GM21360 (cell line): ENCODE data around the gene CABP7.

Source experiments
- ATAC-seq: cut with Tn5 transposase; IDR thresholded peaks from one replicate; pipeline ENCODE4 v1.9.1; 2021; ENCODE audit warnings: mild to moderate bottlenecking, moderate library complexity; ENCODE audit not compliant: unreplicated experiment

CABP7 gene

DNA sequence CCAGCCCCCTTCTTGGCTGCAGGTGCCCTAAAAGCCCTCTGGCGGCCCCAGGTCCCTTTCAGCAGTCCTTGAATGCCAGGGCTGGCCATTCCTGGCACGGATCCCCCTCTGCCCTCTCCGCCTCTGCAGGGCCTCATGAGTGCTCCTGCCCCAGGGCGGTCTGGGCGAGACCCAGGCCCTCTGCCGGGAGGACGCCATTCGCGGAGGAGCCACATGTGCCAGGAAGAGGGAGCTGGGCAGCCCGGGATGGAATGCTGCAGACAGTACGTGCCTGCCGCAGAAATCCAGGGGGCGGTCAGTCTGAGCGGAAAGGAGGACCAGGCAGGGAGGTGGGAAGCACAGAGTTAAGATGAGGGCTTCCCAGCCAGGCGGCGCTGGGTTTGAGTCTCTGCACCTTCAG, 2.8 kb downstream of the CABP7 start:
- ATAC-seq: no peak

DNA sequence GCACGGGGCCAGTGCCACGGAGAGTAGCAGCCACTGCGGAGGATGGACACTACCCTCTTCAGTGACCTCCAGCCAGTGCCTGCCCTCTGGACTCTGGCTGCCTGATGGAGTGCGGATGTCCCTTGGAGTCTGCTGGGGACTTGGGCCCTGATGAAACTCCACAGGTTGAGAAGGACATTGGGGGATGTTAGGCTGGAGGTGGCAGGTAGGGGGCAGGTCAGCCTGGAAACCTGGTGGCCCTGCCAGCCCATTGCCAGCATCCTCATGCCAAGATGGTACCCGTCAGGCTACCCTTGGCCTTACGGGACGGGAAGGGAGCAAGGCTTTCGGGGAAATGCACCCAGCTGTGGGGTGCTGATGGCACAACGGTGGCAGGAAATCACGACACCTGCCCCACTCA, 4.0 kb downstream of the CABP7 start:
- no peak for ATAC-seq

DNA sequence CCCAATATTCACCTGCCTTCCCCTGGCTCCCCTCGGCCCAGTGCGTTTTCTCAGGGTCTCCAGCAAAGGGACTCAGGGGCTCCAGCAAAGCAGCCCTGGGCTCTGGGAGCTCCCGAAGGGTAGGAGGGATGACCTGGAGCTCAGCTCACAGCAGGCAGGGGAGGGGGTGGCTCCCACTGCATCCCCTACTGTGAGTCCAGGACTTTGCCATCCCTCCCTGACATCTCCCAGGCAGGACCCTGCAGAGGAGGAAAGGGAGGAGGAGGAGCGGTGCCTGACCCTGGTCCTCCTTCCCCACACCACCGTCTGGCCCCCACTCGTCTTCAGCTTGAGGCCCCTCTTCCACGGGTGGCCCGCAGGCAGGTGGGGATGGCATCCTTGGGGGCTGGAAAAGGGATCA, 5.0 kb downstream of the CABP7 start:
- no peak for ATAC-seq

DNA sequence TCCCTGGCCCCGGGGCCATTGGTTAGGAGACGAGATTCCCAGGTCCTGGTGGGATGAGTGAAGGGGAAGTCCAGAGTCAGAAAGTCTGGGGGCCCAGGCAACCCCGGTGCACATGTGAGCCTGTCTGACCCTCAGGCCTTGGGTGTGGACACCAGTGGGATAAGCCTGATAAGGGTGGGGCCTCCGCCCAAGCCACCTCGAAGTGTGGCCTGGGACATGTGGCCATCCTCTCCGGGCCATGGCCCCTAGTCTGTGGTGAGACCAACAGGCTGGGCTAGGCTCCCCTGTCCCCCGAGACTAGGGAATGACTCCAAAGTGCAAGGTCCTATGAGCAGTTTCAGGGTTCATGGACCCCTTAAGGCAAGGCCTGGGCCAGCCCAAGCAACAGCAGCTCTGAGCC, 6.3 kb downstream of the CABP7 start:
- no peak for ATAC-seq

DNA sequence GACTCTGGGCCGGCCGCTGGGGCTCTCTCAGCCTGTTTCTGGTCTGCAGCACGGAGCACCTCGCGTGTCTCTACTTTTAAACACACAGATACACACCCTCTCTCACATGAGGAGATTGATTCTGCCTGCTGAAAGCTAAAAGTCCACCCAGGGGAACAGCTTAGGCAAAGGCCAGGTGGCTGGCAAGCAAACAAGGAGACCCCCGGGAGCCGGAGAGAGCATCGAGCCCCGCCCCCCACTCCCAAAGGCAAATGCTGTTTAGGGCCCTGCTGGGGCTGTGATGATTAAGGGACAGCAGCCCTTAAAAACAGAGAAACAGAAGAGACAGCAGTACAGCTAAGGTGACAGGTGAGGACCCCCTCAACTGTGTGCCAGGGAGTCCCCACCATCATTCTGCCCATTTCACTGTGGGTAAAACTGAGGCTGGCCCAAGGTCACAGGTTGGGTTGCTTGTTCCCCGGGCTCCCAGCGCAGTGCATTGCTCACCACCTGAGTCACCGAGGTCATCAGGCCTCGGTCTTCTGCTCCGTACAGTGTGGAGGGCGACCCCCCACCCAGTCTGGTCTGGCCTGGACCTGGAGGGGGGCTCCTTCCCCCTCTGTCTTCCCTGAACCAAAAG, 6.8 kb downstream of the CABP7 start:
- ATAC-seq: no peak

DNA sequence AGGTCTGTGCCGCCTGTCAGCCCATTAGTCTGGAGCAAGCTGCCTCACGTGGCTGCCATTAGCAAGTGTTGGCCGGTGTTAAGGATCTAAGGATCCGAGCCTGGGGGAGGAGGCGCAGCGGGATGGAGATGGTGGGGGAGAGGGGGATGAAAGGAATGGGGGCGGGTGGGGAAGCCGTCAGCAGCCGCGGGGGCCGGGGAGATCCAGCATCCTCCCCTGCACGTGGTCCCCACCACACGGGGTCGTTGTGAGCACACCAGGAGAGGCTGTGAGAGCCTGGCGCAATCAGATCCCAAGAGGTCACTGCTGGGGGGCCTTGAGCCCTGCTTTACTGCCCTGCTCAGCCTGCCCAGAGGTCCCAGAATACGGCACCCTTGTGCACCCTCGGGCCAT, 7.3 kb downstream of the CABP7 start:
- ATAC-seq: no peak

DNA sequence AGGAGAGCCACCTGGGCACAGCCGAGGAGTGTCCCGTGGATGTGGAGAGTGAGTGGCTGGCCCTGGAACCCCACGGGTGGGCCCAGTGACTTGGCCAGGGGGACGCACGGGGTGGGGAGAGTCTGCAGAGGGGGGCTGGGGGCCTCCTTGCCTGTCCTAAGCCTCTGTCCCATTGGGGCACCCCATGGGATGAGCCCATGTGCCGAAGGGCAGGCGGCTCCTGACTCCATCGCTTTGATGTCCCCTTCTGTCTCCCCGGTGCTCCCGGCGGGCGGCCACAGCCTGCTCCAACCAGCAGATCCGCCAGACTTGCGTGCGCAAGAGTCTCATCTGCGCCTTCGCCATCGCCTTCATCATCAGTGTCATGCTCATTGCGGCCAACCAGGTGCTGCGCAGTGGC, 9.4 kb downstream of the CABP7 start:
- ATAC-seq: no peak

DNA sequence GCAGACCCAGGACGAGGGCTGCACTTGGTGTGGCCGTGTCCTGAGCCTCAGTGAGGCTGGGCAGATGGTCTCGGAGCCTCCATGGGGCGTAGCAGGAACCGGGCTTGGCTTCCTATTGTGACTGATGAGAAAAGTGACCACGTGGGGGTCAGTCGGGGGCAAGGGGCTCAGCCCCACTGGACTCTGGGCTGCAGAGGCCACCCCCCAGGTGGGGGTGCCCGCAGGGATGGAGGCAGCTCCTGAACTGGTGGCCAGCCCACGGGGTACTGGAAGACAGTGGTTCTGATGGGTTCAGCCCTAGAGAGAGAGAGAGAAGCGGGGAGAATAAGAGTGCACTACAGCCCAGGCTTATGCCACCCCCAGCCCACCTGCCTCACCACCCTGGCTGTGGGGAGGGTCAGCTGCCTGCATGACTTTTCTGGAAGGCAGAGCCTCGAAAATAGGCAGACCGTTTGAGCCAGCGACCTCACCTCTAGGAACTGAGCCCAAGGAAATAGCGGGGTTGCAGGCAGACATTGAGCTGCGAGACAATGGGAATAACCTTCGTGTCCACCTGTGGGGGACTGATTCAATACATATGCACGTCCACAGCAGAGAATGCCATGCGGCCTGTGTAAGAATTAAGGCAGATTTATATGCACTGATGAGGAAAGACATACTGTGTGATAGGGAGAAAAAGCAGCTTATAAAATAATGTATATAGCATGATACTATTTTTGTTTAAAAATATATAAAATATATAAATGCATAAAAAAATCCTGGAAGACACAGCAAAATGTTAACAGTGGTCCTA, 11.5 kb downstream of the CABP7 start:
- no peak for ATAC-seq

DNA sequence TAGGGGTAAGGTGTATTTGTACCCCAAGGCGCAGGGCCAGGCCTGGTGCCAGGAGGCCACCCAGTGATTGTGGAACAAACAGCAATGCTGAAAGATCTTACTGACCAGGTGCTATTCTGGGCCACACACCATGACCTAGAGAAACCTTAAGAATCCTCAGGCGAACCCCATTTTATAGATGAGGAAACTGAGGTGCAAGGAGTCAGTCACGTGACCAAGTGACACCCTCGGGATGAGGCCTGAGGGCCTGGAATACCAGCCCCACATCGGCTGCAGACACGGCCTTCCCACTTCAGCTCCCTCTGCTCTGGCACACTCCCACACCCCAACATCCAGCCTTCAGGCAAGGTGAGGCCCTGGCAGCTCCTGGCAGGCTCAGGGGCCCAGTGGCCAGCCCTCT, 13.1 kb downstream of the CABP7 start:
- ATAC-seq: no peak

DNA sequence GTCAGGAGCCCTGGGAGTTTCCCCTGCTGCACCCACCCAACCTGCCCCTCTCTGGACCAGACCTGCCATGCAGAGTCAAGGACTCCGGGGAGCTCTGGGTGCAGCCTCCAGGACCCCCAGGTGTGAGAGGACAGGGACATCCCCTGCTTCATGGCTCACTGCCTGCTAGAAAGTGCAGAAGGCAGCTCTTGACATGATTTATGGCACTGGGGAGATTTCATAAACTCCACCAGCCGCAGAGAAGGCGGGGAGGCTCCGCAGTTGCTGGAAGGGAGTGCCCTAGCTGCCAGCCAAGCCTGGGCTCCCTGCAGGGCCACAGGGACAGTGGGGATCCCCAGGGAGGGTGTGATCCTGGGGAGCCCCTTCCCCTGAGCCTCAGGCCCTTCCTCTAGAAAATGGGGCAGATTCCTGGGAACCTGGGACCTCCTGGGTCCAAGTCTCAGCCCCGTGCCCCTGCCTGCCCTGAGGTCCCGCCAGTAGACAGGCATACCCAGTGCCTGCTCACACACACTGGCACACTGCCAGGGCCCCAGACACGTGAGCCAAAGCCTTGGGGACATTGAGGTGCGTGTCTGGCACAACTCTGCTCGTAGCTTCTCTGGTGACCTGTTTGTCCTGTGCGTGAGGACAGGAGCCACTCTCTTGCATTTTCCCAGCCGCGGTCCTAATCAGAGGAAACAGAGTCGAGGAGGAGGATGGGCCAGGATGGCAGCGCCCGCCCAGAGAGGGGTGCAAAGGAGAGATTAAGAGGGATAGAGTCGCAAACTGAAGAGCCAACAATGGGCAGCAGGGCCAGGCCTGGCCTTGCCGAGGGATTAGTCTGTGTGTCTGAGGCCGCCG, 13.8 kb downstream of the CABP7 start:
- no peak for ATAC-seq

DNA sequence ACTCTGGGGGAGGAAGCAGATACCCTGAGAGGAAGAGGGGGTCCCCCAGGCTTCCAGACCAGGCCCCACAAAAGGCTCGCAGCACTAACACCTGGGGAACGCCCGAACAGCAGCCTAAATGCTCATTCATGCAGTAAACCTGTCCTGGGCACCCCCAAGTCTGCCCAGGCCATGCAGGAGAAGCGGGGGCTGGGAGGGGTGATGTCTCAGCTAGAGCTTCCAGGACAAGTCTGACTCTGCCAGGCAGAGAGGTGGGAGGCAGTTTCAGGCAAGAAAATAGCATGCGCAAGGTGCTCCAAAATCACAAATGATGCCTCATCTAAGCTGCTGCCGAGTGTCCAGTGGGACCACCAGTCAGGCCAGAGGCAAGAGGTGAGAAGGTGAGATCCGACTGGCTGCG, 14.6 kb downstream of the CABP7 start:
- ATAC-seq: no peak

DNA sequence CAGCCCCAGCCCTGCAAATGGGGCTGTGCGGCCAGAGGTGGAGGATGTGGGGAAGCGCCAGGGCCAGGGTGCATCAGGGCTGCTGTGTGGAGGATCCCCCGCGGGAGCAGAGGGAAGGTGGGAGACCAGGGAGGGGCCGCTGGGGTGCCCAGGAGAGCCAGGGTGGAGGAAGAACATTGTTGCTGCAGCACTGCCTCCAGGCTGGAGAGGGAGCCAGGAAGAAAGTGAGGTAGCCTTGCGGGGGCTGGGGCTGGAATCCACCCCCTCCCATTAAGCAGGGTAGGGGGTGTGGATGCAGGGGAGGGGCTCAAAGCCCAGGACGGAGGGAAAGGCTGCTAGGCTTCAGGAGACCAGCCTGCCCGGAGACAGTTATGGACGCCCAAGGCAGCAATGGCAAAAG, 15.0 kb downstream of the CABP7 start:
- no peak for ATAC-seq

DNA sequence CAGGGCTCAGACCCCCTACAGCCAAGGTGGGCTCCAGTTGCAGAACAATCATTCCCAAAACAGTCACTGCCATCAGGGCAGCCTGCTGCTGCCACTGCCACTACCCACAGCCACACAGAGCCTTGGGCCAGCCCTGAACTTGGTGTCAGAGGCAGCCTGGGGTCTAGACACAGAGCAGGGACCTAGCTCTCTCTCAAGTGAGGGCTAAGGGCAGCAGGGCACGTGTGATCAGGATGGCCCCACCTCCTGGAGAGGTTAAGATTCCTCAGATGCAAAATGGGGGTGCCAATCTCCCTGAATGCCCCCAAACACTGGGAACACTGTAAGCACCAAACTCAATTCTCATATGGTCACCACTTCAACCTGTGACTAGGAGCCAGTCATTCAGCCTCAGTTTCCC, 15.6 kb downstream of the CABP7 start:
- ATAC-seq: no peak

DNA sequence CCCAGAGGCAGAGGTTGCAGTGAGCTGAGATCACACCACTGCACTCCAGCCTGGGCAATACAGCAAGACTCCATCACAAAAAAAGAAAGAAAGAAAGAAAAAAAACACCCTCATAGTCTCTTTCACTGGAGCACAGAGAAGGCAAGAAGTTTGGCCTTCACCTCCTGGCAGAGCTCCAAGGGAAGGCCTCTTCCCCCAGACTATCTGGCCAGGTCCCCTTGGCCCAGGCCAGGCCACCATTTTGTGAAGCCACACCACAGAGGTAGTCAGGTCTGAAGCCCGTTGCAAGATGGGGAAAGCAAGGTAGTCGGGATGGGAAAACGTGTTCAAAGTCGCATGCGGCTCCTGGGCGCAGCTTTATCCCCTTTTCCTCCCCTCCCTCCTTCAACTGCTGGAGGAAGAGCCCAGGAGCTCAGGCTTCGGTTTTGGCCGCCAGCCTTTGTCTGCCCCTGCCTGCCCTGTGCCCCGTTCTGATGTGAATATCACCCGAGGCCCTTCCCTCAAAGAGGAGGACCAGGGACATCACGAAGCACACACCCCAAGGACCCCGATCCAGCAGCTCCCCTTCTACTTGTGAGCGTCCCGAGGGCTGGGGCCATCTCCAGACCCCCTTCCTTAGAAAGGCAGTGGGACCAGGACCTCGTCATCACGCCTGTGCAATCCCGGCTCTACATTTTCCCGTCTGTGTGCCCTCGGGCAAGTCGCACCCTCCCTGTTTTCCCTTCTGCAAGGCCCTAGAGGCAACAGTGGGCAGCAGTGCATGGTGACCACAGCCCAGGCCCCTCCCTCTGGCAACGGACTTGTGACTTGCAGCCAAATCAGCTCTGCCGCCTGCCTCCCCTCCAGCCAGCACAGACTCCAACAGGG, 17.7 kb downstream of the CABP7 start:
- no peak for ATAC-seq

DNA sequence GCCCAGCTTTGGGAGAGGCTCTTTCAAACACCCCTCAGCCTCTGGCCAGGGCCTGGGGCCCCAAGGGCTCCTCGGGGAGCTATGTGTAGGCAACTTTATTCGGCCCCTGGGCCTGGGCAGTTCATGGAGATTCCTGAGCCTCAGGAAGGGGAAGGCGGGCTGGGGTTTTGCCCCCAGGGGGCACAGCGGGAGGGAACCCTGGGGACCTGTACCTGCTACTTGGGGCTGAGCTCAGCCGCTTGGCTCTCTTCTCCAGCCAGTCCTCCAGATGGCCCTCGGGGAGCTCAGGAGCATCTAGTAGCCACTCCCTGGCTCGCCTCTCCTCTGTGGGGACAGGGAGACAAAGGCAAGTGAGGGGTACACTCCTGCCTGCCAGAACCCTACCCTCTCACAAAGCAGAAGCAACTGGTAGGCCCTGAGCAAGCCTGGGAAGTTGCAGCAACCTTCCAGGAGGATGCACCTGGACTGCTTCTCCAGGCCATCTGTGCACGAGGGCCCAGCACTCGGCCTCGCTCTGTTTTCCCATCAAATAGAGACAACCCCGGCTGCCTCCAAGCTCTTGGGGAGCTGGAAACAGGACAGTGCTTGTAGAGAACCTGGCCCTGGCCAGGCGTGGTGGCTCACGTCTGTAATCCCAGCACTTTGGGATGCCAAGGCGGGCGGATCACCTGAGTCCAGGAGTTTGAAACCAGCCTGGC, 18.5 kb downstream of the CABP7 start:
- ATAC-seq: no peak

DNA sequence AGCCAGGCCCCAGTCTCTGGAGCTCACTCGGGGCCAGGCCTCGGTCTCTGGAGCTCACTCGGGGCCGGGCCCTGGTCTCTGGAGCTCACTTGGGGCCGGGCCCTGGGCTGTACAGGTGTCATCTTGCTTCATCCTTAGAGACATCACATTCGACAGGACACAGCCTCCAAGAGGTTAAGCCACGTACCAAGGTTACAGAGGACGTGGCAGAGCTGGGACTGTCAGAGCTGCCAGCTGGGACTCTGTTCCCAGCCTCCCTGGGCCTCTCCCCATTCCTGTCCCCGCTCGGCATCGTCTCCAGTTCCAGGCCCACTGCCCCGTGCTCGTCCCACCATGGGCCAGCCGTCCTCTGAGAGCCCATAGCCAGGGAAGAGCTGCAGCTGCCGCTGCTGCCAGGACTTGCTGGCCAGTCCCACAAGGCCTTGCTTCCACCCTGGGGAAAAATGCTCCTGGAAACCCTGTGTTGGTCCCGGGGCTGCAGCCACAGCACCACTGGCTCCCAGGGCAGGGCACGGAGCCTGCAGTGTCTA, 19.6 kb downstream of the CABP7 start:
- no peak for ATAC-seq

DNA sequence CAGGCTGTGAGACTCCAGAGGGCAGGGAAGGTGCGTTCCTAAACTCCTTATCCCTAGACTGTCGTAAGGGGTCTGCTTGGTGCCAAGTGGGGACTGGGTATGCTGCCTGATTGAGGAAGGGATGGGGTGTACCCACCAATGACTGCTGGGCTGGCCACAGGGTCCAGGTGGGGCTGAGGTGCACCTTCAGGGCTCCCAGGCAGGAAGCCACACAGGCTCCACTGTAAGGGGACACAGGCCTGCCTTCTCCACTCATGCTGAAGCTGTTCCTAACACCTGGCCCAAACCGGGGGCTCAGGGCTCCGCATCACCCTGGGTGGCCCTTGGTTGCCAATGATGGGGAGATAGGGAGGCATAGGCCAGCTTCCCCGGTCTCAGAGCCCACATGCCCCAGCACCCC, 20.4 kb downstream of the CABP7 start:
- no peak for ATAC-seq

DNA sequence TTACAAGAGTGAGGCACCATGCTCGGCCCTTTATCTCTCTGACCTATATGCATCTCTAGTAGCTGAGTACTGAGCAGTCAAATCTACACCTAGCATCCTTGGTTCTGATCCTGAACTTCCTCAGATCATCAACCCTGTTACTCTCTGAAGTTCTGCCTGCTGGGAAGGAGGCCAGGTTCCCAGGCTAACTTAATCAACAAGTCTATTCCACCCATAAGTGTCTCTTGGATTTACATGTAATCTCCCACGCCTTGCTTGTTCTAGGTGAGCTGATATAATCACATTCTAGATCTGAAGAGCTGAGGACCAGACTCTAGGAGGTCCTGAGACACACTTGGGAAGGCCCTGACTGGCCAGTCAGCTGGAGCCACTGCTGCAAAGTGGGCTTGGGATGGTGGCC, 22.1 kb downstream of the CABP7 start:
- ATAC-seq: no peak

DNA sequence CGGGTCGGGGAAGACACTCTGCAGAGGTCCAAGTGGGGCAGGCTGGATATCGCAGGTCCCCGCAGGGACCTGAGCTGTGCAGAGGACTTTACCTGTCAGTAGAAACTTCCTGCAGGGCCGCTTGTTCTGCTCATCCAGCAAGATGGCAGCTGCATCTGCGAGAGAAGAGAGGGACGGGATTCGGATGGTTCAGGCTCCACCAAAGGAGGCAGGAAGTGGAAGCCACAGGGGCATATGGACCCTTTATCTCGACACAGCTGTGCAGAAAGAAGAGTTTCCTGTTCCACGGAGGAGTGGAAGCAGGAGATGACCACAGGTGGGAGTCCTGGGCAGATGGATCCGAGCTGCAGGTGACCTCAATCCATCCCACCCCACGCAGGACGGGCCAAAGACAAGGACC, 22.5 kb downstream of the CABP7 start:
- no peak for ATAC-seq

DNA sequence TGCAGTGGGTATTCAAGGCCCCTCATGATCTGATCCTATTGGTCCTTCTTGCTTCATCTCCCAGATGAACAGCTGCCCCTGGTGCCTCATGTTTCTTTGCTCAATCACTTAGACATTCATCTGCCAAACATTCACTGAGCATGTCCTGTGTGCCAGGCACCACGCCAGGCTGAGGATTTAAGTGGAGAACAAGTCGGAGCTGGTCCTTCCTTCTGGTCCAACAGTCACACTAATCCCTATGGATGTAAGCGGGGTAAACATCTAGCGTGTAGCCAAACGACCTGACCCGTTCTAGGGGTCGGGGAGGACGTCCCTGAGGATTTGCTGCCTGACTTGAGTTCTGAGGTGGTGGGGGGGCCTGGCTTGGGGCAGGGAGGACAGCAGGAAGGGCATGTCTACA, 25.1 kb downstream of the CABP7 start:
- ATAC-seq: no peak
